CD1c-positive myeloid dendritic cell (primary cell): Measurements from ENCODE around the gene TFF1.

Source experiments
- DNase-seq: peaks from one replicate; pipeline ENCODE4 v3.0.0-alpha.2; 2016; ENCODE audit errors: extremely low spot score

TFF1 gene

GRCh38 chr21:42343963-42344510, 22.3 kb downstream of the TFF1 start:
- no peak for DNase-seq

- DNase-seq = no peak
Measured at GRCh38 chr21:42343556-42343955, 22.8 kb downstream of the TFF1 start.

- no peak for DNase-seq
Measured at GRCh38 chr21:42343101-42343500, 23.2 kb downstream of the TFF1 start.

- no peak for DNase-seq
Measured at GRCh38 chr21:42341776-42342542, 24.4 kb downstream of the TFF1 start.

- DNase-seq = no peak
Measured at GRCh38 chr21:42340187-42341050, 25.9 kb downstream of the TFF1 start.

GRCh38 chr21:42338729-42339715, 27.3 kb downstream of the TFF1 start:
- DNase-seq = no peak

- DNase-seq = peak; percentile 83
Measured at GRCh38 chr21:42337830-42338728, 28.3 kb downstream of the TFF1 start.

GRCh38 chr21:42337276-42337675, 29.1 kb downstream of the TFF1 start:
- DNase-seq = no peak

- no peak for DNase-seq
Measured at GRCh38 chr21:42336054-42336453, 30.3 kb downstream of the TFF1 start.

- no peak for DNase-seq
Measured at GRCh38 chr21:42332557-42333317, 33.6 kb downstream of the TFF1 start.

GRCh38 chr21:42331660-42332059, 34.7 kb downstream of the TFF1 start:
- DNase-seq = no peak

- DNase-seq = peak; percentile 12
Measured at GRCh38 chr21:42330380-42331371, 35.7 kb downstream of the TFF1 start.

- DNase-seq = no peak
Measured at GRCh38 chr21:42324896-42325295, 41.4 kb downstream of the TFF1 start.

GRCh38 chr21:42321845-42322244, 44.5 kb downstream of the TFF1 start:
- no peak for DNase-seq

GRCh38 chr21:42321231-42321630, 45.1 kb downstream of the TFF1 start:
- DNase-seq = no peak

- DNase-seq = no peak
Measured at GRCh38 chr21:42320791-42321190, 45.5 kb downstream of the TFF1 start.

- peak; percentile 29 for DNase-seq
Measured at GRCh38 chr21:42319851-42320572, 46.3 kb downstream of the TFF1 start.

- peak; percentile 73 for DNase-seq
Measured at GRCh38 chr21:42319376-42319775, 47.0 kb downstream of the TFF1 start.
